Activated CD8-positive, alpha-beta memory T cell treated with anti-CD3 and anti-CD28 coated beads, Interleukin-2, amount 50 U/mL, for 24 hours (primary cell): Measurements from ENCODE around the gene MTA3.
"Not testable (repeated sequence)": the region's sequence is repeated elsewhere in the genome, so short reads cannot be mapped to it uniquely, and the experiment has no call there.

Experiments
- DNase-seq: peaks from one replicate; pipeline ENCODE4 v3.0.0-alpha.2; 2020; ENCODE audit errors: extremely low read depth

Gene MTA3

DNA sequence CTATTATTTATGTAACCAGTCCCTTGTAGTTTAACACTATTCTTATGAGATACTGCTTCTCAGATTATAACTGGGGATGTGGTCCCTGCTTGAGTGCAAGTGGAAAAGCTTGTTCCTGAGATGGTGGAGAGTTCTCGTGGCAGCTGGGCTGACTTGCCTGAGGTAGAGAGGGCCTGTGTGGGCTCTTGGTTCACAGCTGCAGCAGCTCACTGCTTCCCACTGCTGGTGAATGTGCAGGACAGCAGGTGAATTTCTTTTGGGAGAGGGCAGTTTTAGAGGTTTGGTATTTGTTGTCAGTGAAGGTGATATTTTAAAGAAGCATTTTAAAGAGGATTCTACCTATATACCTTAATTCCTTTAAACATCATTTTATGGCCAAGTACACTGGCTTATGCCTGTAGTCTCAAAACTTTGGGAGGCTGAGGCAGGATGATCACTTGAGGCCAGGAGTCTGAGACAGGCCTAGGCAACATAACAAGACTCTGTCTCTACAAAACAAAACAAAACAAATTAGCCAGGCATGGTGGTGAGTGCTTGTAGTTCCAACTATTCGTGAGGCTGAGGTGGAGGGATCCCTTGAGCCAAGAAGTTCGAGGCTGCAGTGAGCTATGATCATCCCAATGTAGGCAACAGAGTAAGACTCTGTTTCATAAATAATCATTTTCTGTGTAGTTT is 94.8 kb downstream of the MTA3 start:
- DNase-seq: peak; percentile 4

DNA sequence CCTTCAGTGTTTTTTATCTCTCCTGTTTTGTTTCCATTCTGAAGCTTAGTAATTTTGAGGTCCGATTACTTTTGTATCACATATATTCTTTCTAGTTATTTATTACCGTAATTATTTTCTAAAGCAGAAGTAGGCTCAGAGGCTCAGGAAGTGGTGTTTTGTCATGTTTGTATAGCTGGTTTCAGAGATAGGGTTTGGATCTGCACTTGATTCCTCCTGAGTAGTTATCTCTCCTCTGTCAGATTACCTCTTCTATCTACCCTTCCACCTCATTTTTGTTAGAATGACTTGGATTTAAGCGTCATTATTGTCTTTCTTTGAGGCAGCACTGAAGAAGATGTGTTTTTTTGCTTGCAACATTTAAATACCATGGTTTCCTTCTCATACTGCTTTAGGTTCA is 95.4 kb downstream of the MTA3 start:
- no peak for DNase-seq

- DNase-seq: no peak
Measured at GRCh38 chr2:42673989-42674579, 105.7 kb downstream of the MTA3 start.

- DNase-seq: no peak
Measured at GRCh38 chr2:42675815-42676214, 107.4 kb downstream of the MTA3 start.

- DNase-seq: no peak
Measured at GRCh38 chr2:42685303-42685702, 116.9 kb downstream of the MTA3 start.

GRCh38 chr2:42693013-42693615 is 124.7 kb downstream of the MTA3 start:
- DNase-seq: no peak

DNA sequence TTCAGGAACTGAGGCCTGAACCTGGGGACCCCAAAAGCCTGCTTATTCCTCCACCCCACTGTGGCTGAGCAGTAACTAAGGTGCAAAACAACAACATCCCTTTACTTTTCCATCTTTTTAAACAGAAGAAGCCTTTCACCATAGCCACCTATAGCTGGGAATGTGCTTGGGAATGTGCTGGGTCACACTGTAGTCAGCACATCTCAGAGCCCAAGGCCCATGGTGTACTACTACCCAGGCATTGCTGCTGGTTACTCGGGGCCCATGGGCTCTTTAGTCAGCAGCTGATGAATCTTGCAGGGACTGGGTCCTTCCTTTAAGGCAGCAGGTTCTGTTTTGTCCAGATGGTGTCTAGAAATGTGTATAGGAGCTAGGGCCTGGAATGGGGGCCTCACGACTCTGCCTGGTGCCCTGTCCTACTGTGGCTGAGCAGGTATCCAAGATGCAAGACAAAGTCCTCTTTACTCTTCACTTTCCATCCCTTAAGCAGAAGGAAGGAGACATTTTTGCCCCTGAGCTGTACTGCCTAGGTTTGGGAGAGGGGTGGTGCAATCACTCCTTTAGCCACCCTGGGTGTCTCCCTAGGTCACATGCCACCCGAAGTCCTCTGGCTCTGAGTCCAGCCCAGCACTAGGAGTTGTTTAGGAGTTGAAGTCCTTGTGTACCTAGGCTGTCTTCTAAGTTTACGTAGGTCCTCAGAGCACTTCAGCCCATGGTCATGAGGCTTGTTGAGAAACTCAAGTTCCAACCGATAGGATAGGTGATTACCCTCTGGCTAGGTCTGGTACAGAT is 125.5 kb downstream of the MTA3 start:
- DNase-seq: no peak

GRCh38 chr2:42696987-42697386 is 128.6 kb downstream of the MTA3 start:
- no peak for DNase-seq

- DNase-seq: no peak
Measured at GRCh38 chr2:42698940-42699339, 130.5 kb downstream of the MTA3 start.

DNA sequence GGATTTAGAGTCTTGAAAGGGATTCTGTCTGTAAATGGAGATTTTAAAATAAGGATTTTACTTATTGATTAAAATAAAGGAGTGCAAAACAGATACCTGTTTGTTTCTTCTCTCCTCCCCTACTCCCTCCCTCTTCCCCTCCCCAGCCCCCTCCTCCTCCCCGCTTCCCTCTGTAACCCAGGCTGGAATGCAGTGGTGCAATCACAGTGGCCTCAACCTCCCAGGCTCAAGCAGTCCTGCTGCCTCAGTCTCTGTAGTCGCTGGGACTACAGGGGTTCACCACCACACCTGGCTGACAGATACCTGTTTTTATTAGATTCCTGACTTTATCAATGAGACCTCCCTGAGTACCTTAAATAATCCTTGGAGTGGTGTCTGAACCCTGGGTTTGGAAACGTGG is 138.4 kb downstream of the MTA3 start:
- DNase-seq: no peak

GRCh38 chr2:42708179-42708578 is 139.7 kb downstream of the MTA3 start:
- no peak for DNase-seq

DNA sequence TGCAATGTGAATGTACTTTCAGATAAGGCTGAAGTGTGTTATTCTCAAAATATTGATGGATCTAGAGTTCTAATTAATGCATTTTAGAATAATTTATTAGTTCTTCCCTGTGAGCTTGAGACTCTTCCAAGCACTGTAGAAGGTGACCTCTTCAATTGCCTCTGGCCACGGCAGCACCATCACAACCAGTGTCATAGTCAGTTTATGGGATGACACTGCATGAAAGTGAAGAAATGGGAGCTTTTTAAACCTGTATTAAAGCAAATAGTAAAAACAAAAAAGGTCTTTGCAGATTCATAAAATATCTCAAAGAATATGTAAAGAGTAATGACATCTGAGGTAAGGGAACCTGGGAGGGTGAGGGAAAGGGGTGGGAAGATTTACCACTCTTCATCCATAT is 143.5 kb downstream of the MTA3 start:
- DNase-seq: no peak

DNA sequence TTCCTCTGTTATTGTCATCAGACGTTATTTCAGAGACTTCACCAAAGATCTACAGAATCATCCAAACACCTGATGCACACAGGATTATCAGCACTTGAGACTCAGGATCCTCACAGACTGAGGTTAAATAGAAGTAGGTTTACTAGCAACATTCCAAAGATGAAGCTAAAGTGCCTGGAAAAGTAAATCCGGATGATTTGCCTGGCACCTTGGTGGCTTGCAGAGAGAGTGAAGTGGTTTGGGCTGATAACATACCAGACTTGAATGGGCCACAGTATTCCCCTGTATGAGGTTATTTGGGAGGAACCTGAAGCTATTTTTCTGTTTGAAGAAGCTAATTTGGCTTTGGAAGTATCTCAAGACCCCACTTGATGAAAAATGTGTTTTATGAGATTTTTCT is 144.5 kb downstream of the MTA3 start:
- DNase-seq: no peak

- DNase-seq: no peak
Measured at GRCh38 chr2:42713920-42714319, 145.5 kb downstream of the MTA3 start.

DNA sequence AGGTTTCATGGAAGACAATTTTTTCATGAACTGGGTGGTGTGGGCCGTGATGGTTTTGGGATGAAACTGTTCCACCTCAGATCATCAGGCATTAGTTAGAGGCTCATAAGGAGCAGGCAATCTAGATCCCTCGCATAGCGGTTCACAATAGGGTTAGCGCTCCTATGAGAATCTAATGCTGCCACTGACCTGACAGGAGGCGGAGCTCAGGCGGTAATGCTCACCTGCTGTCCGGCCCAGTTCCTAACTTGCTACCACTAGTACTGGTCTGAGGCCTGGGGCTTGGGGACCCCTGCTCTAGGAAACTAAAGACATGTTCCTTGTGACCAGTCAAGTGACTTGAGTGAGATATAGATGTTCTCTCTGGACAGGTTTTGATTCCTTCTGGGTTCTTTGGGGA is 146.3 kb downstream of the MTA3 start:
- DNase-seq: no peak

DNA sequence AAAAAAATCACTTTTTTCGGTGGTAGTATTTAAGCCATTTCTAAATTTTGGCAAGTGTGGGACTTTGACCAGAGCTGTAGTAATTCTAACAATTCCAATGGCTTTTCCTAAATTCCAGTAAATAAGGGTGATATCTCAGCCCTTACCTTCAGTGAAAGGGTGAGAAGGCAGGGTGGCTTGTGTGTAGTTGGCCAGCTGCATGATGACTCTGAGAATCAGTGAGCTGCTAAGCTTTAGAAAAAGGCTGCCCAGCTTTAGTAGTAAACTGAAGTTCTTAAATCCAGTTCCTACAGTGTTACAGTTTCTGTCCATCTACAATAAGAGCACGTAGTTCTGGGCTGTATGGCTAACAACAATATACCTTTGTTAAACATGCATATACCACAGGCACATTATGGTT is 153.5 kb downstream of the MTA3 start:
- DNase-seq: no peak

- DNase-seq: no peak
Measured at GRCh38 chr2:42722320-42723190, 154.1 kb downstream of the MTA3 start.

GRCh38 chr2:42723465-42723864 is 155.0 kb downstream of the MTA3 start:
- DNase-seq: no peak

DNA sequence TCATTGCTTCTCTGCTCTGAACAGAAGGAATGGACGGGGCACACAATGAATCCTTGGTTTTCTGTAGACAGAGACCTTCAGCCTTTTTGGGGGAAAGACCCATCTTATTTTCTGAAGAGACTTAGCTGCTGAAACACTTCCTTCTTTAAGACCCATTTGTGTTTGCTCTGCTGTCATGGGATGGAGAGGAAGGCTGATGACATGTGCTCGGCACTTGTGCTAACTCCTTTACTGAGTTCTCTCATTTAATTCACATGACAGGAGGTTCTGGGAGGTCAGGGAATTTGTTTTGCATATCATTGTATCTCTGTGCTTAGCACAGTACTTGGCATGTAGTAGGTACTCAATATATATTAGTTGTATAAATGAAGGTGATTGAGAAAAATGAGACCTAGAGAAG is 156.5 kb downstream of the MTA3 start:
- DNase-seq: no peak

DNA sequence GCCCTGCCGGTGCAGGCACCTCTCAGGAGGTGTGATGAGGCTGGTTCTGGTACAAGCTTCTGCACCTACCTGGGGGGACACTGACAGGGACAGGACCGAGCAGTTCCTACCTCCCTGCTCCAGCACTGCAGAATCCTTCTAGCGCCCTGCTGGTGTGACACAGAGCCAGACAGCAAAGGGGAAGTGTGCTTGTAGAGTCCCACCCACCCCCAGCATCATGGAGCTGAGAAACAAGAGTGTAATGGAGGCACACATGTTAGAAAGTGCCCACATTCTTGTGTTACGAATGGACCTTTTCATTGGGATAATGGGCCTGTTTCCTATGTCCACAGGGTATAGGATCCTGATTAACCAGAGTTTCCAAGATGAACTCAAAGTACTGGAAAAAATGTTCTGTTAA is 157.2 kb downstream of the MTA3 start:
- no peak for DNase-seq

- no peak for DNase-seq
Measured at GRCh38 chr2:42726680-42727079, 158.2 kb downstream of the MTA3 start.

DNA sequence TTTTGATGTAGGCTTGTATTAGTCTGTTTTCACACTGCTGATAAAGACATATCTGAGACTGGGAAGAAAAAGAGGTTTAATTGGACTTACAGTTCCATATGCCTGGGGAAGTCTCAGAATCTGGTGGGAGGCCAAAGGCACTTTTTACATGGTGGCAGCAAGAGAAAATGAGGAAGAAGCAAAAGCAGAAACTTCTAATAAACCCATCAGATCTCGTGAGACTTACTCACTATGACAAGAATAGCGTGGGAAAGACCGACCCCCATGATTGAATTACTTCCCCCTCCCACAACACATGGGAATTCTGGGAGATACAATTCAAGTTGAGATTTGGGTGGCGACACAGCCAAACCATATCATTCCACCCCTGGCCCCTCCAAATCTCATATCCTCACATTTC is 162.9 kb downstream of the MTA3 start:
- DNase-seq: not testable (repeated sequence)
